IMR-90 (cell line): ENCODE data around the gene IGF1R. TPM values are rescaled to one million over a fixed set of nuclear protein-coding genes. Genes with fewer than 3 reads are reported as not detected.
A peak's percentile ranks its signal among the peaks of the same experiment; 100 is the strongest.

Experiments
- MAFK ChIP-seq: IDR thresholded peaks from 2 replicates; pipeline ENCODE4 v1.6.1; 2012; ENCODE audit warnings: low read depth, low read length, improper control_type of control experiment
- MAZ ChIP-seq: IDR thresholded peaks from 2 replicates; pipeline ENCODE4 v1.6.1; 2012; ENCODE audit warnings: low read depth, mild to moderate bottlenecking, low read length, improper control_type of control experiment, moderate library complexity, borderline replicate concordance
- POLR2A ChIP-seq: IDR thresholded peaks from 2 replicates; pipeline ENCODE4 v1.6.1; 2012; ENCODE audit warnings: mild to moderate bottlenecking, low read depth, low read length
- polyA plus RNA-seq, 3 experiments: library from polyadenylated mRNA; depleted of rRNA; stranded (reverse); fragments of >200 nt; gene quantifications; 2 replicates each; pipeline ENCODE4 v1.2.3, GENCODE V29; 2012; ENCODE audit warnings: low replicate concordance in 1 of 3
- total RNA-seq: library from RNA; depleted of rRNA; stranded (reverse); fragments of >200 nt; gene quantifications from 2 replicates; pipeline ENCODE4 v1.2.3, GENCODE V29; 2012

IGF1R gene
- total and polyA plus RNA-seq, 2 of the 4 experiments (the other 2 are of a cell fraction) = 24.0 to 24.9 TPM

GRCh38 chr15:98727115-98728040, 79.0 kb downstream of the IGF1R start (continued):
- TF ChIP-seq MAZ (peak; percentile 61; the same call in 1 of the 2 replicates), MAFK (no peak), POLR2A (no peak)
